Activated gamma-delta T cell treated with anti-CD3 and anti-CD28 coated beads, Interleukin-2, amount 50 U/mL, for 16 hours (primary cell): ENCODE measurements around the gene HSF4.
"Not testable (repeated sequence)": the region's sequence is repeated elsewhere in the genome, so short reads cannot be mapped to it uniquely, and the experiment has no call there.

ENCODE experiments used
- DNase-seq: peaks from one replicate; pipeline ENCODE4 v3.0.0-alpha.2; 2020; ENCODE audit warnings: low read depth

Gene HSF4

GRCh38 chr16:67164599-67165061, at the start of gene HSF4:
HSF4 (plus strand) TSS chr16:67164745; CDS start chr16:67164812, 67 bp downstream.
- no peak for DNase-seq

- DNase-seq: no peak
Observed at GRCh38 chr16:67114793-67115192, 49.8 kb upstream of the HSF4 start.

GRCh38 chr16:67115639-67116038, 48.9 kb upstream of the HSF4 start:
- DNase-seq: no peak

DNA sequence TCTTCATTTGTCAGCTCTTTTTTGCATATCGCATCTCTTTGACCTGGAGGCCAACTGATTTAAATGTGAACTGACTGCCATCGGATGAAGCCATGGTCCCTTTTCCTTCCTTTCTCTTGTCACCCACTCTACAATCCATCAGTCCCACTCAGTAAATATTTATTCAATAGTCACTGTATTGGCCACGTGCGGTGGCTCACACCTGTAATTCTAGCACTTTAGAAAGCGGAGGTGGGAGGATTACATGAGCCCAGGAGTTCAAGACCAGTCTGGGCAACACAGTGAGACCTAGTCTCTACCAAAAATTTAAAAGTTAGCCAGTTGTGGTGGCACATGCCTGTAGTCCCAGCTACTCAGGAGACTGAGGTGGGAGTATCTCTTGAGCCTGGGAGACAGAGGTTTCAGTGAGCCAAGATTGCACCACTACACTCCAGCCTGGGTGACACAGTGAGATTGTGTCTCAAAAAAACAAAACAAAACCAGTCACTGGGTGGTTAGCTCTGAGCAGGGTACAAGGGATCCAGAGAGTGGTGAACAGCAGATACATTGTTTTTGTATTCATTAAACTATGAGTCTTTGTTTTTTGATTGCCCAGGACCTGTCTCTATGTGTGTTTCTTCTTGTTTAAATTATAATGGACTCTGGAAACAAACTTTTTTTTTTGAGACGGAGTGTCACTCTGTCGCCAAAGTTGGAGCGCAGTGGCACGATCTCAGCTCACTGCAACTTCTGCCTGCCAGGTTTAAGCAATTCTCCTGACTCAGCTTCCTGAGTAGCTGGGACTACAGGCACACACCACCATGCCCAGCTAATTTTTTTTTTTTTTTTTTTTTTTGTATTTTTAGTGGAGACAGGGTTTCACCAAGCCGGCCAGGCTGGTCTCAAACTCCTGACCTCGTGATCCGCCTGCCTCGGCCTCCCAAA, 47.9 kb upstream of the HSF4 start:
- DNase-seq: no peak

DNA sequence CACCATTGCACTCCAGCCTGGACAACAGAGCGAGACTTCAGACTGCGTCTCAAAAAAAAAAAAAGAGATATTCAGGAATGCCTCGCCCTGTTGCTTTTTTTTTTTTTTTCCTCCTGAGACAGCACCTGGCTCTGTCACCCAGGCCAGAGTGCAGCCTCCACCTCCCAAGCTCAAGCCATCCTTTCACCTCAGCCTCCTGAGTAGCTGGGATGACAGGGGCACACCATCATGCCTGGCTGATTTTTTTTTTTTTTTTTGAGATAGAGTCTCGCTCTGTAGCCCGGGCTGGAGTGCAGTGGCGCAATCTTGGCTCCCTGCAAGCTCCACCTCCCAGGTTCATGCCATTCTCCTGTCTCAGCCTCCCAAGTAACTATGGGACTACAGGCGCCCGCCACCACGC, 46.8 kb upstream of the HSF4 start:
- no peak for DNase-seq

GRCh38 chr16:67120025-67120424, 44.5 kb upstream of the HSF4 start:
- no peak for DNase-seq

DNA sequence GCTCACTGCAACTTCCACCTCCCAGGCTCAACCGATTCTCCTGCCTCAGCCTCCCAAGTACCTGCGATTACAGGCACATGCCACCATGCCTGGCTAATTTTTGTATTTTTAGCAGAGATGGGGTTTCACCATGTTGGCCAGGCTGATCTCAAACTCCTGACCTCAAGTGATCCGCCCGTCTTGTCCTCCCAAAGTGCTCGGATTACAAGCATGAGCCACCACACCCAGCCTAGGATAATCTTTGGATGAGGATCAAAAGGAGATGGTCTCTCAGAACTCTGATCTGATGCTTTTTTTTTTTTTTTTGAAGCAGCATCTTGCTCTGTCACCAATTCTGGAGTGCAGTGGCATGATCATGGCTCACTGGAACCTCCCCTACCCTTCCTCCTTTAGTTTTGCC, 41.7 kb upstream of the HSF4 start:
- not testable (repeated sequence) for DNase-seq

DNA sequence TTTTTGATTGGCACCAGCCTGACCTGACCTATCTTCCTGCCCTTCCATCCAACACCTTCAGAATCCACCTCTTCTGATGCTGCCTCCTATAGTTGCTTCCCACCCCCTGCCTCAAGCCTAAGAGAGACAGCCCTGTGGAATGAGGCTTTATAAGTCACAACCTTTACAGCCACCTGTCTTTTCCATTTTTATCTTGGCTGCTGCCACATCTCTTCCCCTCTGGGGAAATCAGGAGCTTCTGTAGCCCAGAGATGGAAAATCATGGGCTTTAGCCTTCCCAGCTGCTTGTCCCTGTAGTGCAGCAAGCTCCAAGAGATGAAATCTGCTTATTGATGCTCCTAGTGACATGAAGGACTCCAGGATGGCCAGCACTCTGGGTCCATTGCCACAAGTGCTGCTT, 36.1 kb upstream of the HSF4 start:
- DNase-seq: no peak

DNA sequence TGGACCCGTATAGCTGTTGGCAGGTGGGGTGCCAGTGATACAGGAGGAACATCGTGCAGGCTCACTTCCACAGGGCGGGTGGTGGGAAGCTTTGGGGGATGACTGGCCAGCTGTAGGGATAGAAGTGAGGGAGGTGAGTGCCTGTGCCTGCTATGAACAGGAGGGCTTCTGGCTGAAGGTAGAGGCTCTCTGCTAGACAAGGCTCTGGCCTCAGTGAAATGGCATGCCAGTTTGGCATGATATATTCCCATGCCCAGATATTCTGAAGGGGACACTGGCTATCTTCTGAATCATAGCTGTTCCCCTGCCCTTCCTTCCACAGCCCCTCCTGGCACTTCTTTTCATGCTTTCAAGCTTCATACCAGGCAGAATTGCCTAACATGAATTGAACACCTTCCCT, 35.7 kb upstream of the HSF4 start:
- DNase-seq: no peak

- DNase-seq: no peak
Observed at GRCh38 chr16:67129422-67129821, 35.1 kb upstream of the HSF4 start.

- DNase-seq: no peak
Observed at GRCh38 chr16:67137605-67138004, 26.9 kb upstream of the HSF4 start.

GRCh38 chr16:67141391-67141790, 23.2 kb upstream of the HSF4 start:
- DNase-seq: no peak

GRCh38 chr16:67142342-67142741, 22.2 kb upstream of the HSF4 start:
- no peak for DNase-seq

DNA sequence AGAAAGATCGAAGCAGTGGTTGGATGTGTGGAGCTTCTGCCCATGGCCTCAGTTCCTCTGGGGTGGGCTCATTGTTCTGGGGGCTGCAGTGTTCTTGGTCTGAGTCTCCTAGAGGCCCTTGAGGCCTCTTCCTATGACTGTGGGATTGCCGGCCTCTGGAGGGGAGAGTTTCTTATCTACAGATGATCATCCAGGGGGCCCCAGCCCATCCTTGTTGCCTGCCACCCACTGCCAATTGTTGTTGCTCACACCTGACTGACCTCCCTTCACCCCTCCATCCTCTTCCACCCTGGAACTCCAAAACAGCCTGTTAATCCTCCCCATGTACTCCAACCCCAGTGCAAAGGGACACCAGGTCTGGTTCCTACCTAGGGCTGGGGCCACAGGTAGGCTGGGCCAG, 19.6 kb upstream of the HSF4 start:
- DNase-seq: no peak

GRCh38 chr16:67145746-67146145, 18.8 kb upstream of the HSF4 start:
- no peak for DNase-seq

GRCh38 chr16:67146523-67147357, 17.8 kb upstream of the HSF4 start:
- DNase-seq: no peak

GRCh38 chr16:67147437-67148140, 17.0 kb upstream of the HSF4 start:
- DNase-seq: no peak

DNA sequence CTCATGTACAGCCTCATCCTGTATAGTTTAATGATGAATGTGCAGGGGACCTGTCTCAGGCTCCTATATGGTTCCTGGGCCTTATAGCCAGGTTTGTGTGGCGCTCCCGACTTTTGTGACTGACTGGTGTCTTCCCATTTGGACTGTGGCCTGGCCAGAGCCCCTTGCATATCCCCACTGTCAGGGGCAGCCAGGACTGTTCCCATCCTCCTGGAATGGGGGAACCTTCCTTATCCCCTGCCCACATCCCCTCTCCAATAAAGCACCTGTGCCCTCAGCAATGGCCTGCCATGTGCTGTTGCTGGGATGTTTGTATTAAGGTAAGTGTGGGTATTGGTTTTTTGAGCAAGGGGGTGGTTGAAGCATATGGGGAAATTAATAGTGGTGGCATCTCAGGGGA, 16.3 kb upstream of the HSF4 start:
- no peak for DNase-seq

- DNase-seq: no peak
Observed at GRCh38 chr16:67148656-67149275, 15.8 kb upstream of the HSF4 start.

- DNase-seq: no peak
Observed at GRCh38 chr16:67149276-67150046, 15.1 kb upstream of the HSF4 start.
